ENCODE measurements around the gene REXO4.

Gene REXO4

GRCh38 chr9:133367221-133367620, 50.6 kb downstream of the REXO4 start (continued):
- TF ChIP-seq, protein P1, sequence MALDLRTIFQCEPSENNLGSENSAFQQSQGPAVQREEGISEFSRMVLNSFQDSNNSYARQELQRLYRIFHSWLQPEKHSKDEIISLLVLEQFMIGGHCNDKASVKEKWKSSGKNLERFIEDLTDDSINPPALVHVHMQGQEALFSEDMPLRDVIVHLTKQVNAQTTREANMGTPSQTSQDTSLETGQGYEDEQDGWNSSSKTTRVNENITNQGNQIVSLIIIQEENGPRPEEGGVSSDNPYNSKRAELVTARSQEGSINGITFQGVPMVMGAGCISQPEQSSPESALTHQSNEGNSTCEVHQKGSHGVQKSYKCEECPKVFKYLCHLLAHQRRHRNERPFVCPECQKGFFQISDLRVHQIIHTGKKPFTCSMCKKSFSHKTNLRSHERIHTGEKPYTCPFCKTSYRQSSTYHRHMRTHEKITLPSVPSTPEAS (tag by site-specific recombination; IDR thresholded peaks at IDR 0.05) = no peak
- TF ChIP-seq ZSCAN16 (tag by site-specific recombination; IDR thresholded peaks at IDR 0.05) (no peak), ZNF473 (tag by site-specific recombination; IDR thresholded peaks at IDR 0.05) (no peak), ZIC2 (tag by site-specific recombination; IDR thresholded peaks at IDR 0.05) (no peak), ZBTB20 (tag by site-specific recombination; IDR thresholded peaks at IDR 0.05) (no peak), ZSCAN30 (tag by site-specific recombination; IDR thresholded peaks at IDR 0.05) (no peak)
- TF ChIP-seq, protein P2, sequence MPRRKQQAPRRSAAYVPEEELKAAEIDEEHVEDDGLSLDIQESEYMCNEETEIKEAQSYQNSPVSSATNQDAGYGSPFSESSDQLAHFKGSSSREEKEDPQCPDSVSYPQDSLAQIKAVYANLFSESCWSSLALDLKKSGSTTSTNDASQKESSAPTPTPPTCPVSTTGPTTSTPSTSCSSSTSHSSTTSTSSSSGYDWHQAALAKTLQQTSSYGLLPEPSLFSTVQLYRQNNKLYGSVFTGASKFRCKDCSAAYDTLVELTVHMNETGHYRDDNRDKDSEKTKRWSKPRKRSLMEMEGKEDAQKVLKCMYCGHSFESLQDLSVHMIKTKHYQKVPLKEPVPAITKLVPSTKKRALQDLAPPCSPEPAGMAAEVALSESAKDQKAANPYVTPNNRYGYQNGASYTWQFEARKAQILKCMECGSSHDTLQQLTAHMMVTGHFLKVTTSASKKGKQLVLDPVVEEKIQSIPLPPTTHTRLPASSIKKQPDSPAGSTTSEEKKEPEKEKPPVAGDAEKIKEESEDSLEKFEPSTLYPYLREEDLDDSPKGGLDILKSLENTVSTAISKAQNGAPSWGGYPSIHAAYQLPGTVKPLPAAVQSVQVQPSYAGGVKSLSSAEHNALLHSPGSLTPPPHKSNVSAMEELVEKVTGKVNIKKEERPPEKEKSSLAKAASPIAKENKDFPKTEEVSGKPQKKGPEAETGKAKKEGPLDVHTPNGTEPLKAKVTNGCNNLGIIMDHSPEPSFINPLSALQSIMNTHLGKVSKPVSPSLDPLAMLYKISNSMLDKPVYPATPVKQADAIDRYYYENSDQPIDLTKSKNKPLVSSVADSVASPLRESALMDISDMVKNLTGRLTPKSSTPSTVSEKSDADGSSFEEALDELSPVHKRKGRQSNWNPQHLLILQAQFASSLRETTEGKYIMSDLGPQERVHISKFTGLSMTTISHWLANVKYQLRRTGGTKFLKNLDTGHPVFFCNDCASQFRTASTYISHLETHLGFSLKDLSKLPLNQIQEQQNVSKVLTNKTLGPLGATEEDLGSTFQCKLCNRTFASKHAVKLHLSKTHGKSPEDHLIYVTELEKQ (tag by site-specific recombination; IDR thresholded peaks at IDR 0.05; ENCODE audit: borderline replicate concordance) = no peak
- TF ChIP-seq, protein P3, sequence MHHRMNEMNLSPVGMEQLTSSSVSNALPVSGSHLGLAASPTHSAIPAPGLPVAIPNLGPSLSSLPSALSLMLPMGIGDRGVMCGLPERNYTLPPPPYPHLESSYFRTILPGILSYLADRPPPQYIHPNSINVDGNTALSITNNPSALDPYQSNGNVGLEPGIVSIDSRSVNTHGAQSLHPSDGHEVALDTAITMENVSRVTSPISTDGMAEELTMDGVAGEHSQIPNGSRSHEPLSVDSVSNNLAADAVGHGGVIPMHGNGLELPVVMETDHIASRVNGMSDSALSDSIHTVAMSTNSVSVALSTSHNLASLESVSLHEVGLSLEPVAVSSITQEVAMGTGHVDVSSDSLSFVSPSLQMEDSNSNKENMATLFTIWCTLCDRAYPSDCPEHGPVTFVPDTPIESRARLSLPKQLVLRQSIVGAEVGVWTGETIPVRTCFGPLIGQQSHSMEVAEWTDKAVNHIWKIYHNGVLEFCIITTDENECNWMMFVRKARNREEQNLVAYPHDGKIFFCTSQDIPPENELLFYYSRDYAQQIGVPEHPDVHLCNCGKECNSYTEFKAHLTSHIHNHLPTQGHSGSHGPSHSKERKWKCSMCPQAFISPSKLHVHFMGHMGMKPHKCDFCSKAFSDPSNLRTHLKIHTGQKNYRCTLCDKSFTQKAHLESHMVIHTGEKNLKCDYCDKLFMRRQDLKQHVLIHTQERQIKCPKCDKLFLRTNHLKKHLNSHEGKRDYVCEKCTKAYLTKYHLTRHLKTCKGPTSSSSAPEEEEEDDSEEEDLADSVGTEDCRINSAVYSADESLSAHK (tag by site-specific recombination; IDR thresholded peaks at IDR 0.05) = no peak
- TF ChIP-seq, protein P4, sequence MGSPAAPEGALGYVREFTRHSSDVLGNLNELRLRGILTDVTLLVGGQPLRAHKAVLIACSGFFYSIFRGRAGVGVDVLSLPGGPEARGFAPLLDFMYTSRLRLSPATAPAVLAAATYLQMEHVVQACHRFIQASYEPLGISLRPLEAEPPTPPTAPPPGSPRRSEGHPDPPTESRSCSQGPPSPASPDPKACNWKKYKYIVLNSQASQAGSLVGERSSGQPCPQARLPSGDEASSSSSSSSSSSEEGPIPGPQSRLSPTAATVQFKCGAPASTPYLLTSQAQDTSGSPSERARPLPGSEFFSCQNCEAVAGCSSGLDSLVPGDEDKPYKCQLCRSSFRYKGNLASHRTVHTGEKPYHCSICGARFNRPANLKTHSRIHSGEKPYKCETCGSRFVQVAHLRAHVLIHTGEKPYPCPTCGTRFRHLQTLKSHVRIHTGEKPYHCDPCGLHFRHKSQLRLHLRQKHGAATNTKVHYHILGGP (tag by site-specific recombination; IDR thresholded peaks at IDR 0.05) = no peak

- TF ChIP-seq ZNF670 (tag by site-specific recombination; IDR thresholded peaks at IDR 0.05; ENCODE audit: low read depth) = no peak
These were observed 51.4 kb downstream of the REXO4 start for GRCh38 chr9:133366435-133366834.

GRCh38 chr9:133362359-133363044, 55.3 kb downstream of the REXO4 start:
- H3K36me3 ChIP-seq (ENCODE audit: control insufficient read depth in 2 of 2, insufficient read depth in 1 of 2, low read length in 2 of 2) = peaks cover 3 to 98% of the 10 kb centered on the region in 2 experiments
- H3K4me3 ChIP-seq (ENCODE audit: low read depth, low read length) = no peak overlapping the region
- CTCF ChIA-PET = interaction anchor here (0.6 to 1.4 kb wide), 5 partner anchors 8 to 340 kb away, joined by 3 to 10 read pairs (median 3); no protein-coding TSS in a partner anchor
- peak overlapping the region; percentile 37; the same call in 1 of the 2 replicates for H3K27ac ChIP-seq (ENCODE audit: extremely low read depth, low read depth, low read length)
- TF ChIP-seq, protein P2 (tag by site-specific recombination; IDR thresholded peaks at IDR 0.05; ENCODE audit: borderline replicate concordance) = no peak
- TF ChIP-seq KLF9 (tag by site-specific recombination; IDR thresholded peaks at IDR 0.05; ENCODE audit: low read depth) = 0 out of 2 replicates have a peak, but pooled peaks have one; percentile 21
- TF ChIP-seq ZNF423 (tag by site-specific recombination; IDR thresholded peaks at IDR 0.05) = peak; percentile 66
- peak; percentile 18; the same call in 1 of the 2 replicates for TF ChIP-seq ZIC2 (tag by site-specific recombination; IDR thresholded peaks at IDR 0.05)
- POLR2A ChIA-PET = interaction anchor here (1.3 to 5.6 kb wide), 3 partner anchors 9 to 14 kb away, joined by 6 to 35 read pairs (median 15); partner anchors contain the start of genes MED22 and RPL7A
- H3K9me3 ChIP-seq (ENCODE audit: control insufficient read depth, insufficient read depth, low read depth, low read length) = no peaks in the 10 kb centered on the region
- no peaks in the 10 kb centered on the region for H3K4me1 ChIP-seq (ENCODE audit: control insufficient read depth, insufficient read depth, low read length)

More at GRCh38 chr9:133366435-133366834, 51.4 kb downstream of the REXO4 start:
- ChIA-PET POLR2A (interaction anchor here (0.7 to 5.6 kb wide), 6 partner anchors 8 to 27 kb away, joined by 3 to 35 read pairs (median 12); partner anchors contain the start of genes MED22, RPL7A, SURF1 and SURF4), CTCF (interaction anchor here (0.7 to 0.9 kb wide), 2 partner anchors 13 to 41 kb away, joined by 3 to 4 read pairs; no protein-coding TSS in a partner anchor)
- no peaks in the 10 kb centered on the region for H3K9me3 ChIP-seq (ENCODE audit: control insufficient read depth, insufficient read depth, low read depth, low read length)
- no peak overlapping the region for H3K4me3 ChIP-seq (ENCODE audit: low read depth, low read length)
- H3K36me3 ChIP-seq (ENCODE audit: control insufficient read depth in 2 of 2, insufficient read depth in 1 of 2, low read length in 2 of 2) = peaks cover 0 to 93% of the 10 kb centered on the region in 2 experiments; a peak in 2 of 3 replicates
- no peaks in the 10 kb centered on the region for H3K4me1 ChIP-seq (ENCODE audit: control insufficient read depth, insufficient read depth, low read length)
- H3K27ac ChIP-seq (ENCODE audit: extremely low read depth, low read depth, low read length) = no peak overlapping the region

Measured in HEK293 (cell line).